Stromal cell of bone marrow (primary cell): ENCODE data around the gene ADAMTS17.
"Not testable (repeated sequence)": the region's sequence is repeated elsewhere in the genome, so short reads cannot be mapped to it uniquely, and the experiment has no call there.

Source experiments
- DNase-seq: peaks from one replicate; pipeline ENCODE4 v3.0.0-alpha.2; 2012; ENCODE audit warnings: low read depth

Gene ADAMTS17

DNA sequence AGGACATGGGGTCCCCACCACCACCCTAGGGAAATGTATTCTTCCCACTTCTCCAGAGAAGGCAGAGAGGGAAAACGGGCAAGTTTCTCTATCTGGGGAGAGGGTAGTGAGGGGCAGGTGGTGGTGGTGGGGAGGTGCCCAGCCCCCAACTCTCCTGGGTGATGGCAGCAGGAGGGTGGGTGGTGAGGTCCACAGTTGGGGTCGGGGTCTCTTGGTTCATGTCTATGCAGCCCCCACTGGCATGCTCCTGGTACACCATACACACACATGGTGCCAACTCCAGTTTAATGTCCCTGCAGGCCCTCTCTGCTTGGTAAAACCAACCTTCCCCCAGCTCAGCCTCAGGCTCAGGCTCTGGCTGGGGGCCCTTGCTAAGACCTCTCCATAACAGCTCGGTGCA lies 354.1 kb downstream of the ADAMTS17 start:
- no peak for DNase-seq

DNA sequence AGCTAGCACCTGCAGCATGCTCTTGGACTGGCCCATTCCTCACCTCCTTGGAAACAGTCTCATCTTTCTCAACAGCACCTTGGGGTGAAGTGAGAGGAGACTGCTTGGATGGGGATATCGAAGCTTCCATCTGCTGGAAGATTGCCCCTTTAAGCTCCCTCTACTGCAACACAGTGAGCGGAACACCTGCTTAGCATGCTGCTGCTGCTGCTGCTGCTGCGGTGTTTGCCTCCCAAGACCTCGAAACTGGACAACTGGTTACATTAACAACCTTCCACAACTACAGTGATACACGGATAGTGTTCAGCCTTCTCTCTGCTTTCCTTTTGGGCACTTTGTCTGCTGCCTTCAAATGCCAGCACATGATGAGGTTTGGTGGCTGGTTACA lies 354.7 kb downstream of the ADAMTS17 start:
- no peak for DNase-seq

DNA sequence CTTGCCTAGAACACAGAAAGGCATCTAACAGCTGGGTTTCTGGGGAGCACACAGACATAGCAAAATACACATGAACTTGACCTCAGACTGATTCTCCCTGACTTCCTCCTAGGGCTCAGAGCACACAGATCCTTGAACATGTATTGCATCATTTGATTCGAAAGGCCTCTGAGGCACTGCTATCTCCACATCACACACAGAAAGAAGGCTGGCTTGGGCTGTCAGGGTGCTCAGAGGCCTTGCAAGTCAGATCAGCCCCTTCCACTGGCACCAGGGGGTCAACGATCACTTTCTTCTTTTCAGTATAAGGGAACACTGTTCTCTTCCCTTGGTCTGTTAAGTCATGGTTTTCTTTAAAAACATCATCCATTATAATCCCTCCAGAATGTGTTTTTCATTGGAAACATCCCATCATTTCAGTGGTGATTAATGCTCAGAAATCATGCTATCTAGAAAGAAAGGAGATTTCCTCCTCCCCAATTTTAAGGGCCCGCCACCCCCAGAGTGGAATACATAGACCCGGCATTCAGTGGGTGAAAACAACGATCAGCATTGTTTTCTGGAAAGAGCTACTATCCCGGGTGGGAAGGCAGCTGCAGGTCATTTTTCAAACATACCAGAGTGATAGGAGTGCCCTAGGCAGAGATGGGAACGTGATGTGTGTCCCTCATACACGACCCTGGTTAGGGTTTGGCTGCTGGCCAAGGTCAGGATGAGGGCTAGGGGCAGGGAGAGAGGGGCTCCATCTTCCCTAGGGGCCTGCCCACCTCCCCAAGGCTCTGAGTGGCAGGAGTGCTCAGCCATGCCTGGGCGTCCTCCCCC lies 355.3 kb downstream of the ADAMTS17 start:
- no peak for DNase-seq

DNA sequence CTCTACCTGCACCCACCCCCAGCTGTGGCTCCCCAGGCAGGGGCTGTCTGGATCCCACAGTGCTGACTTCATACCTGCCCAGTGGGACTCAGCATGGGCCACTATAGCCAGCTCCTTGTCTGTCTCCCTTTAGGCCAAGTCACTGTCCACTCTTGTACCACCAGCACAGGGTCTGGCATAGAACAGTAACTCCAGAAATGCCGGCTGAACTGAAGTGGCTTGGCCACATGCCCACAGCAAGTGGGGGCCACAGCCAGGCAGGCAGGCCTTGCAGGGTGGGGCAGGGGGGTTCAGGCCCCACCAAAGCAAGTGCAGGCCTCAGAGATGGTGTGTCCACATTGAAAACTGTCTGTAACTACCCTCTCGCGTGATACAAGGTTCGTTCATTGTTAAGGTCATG lies 355.9 kb downstream of the ADAMTS17 start:
- no peak for DNase-seq

DNA sequence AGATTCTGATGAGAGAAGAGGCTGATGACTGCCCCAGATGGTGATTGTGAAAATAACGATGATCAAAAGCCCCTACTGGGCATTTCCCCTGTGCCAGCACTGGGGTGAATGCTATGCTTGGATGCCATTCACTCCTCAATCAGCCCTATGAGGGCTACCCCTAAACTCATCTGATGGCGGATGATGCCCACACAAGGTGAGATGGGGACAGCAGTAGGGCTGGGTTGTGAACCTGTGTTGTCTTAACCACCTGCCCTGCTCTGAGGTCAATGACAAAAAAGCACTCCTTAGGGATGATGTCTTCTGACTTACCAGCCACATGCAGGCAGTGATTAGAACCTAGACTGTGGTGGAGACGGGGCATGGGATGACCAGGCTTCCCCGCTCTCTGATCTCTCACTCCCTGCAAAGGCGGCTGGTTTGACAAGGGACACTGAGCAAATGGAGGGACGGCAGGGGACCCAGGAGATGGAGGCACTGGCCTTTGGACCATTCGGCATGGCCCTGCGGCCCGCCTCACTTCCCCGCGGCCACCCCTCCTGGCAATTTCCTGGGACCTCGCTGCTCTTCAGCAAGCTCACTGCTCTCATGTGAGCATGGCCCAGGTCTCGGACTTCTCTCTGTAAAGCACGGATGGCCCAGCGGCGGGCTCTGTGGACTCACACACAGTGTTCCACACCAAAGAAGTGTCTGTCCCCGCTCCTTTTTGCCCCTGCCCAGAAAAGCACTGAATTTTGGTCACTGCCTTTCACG lies 357.1 kb downstream of the ADAMTS17 start:
- DNase-seq: no peak

DNA sequence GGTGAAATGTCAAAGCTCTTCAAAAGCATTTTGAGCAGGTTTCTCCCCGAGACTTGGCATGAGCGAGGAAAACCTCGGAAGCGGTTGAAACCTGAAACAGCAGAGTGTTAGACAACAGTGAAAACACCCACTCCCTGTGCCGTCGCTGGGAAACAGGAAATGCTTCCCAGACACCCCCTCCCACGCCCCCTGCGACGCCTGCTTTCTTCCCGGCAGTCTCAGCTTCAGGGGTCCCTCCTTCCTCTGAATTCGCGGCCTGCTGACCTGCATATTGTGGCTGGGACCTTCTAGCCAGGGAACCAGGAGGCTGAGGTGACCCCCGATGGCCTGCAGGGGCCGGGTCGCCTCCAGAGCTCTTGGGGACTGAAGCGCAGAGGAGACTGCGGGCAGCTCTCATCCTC lies 357.9 kb downstream of the ADAMTS17 start:
- no peak for DNase-seq

DNA sequence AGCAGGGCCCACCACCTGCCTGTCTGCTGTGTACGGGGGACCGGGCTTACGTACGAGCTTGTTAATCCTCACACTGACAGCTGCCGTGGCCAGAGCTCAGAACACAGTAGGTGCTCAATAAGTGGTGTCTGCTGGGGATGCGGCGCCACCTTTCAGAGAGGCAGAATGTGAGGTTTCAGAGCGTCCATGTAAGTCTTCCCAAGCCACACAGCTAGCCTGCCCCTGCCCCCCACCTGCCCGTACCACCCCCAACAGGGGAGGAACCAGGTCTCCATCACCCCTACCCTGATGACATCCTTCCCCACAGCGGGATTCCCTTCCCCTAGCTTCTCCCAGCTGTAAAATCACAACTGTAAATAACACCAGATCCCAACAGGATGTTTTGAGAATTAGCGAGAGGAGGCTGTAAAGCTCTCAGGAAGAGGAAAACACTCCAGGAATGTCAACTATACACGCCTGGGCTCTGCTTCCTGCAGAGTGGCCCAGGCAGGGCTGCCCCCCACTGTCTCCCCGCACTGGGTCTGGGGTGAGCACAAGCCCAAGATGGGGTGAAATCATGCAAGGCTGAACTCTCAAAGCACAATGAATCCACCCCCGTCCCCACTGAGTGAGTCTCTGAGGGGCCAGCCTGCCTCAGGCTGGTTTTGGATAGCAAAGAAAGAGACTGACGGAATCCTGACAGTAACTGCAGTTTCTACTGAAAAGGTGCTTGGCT lies 358.4 kb downstream of the ADAMTS17 start:
- DNase-seq: no peak

DNA sequence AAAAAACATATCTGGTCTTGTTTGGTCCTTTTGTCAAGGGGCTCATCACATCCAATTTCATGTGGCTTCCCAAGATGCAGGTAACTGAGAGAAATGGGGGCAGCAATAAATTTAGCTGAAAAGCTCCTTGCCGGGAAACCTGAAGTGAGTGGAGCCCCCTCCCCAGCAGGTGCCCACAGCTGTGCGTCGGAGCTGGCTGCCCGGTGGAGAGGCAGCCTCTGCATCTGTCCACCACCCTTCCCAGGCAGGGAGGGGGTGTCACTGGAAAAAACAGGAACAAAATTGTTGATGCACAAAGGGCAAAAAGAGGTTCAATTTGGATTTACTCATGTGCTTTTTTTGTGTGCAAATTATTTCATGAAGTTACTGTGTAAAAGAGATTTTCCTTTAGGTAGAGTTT lies 359.1 kb downstream of the ADAMTS17 start:
- no peak for DNase-seq

DNA sequence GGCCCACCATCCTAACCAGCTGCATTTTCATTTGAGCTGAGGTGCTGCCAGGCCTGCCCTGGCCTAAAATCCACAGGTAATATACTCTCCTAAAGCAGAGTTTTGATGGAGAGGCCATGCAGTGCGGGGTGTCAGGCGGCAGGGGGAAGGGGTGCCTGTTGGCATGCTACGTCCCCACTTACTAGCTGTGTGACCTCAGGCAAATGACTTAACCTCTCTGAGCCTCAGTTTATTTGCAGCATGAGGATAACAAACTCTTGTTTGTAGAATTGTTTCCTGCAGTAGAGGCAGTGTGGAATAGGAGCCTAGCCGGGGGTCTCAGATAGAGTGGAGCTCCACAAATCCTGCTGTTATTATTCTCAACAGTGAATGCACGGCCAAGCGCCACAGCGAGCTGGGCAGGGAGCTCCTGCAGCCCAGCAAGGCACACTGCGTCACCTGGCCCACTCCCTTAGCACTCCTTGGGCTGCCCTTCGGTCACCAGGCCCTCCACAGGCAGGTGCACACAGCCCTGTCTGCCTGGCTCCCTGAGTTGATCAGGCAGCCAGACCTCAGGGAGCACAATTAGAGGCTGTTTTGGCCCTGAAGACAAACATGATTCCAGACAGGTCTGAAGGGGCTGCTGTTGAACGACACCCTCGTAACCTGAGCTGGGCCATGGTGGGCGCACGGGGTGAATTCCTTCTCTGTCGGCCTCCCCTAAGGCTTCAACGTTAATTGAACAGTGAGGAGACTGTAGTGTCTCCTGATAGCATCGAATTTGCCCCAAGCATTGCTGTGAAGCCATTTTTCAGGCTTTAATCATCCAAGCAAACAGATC lies 359.7 kb downstream of the ADAMTS17 start:
- no peak for DNase-seq

DNA sequence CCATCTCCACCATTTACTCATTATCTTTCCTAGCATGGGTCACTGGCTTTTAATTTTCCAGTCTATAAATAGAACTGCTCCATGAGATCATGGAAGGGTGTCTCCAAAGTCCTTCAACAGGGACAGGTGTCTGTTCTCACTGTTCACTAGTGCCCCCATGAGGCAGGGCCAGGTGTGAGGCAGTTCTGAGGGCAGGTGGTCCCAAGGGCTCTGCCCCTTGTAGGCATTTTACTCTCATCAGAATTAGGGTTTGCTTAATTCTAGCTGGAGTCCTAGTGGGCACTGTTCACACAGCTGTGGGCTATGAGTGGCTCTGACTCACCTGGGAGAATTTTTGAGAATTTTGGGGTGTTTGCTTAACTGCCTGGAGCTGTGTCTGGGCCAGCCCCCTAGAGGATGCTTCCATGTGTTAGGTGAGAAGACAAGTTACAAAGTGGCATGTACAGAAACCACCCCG lies 360.6 kb downstream of the ADAMTS17 start:
- no peak for DNase-seq

DNA sequence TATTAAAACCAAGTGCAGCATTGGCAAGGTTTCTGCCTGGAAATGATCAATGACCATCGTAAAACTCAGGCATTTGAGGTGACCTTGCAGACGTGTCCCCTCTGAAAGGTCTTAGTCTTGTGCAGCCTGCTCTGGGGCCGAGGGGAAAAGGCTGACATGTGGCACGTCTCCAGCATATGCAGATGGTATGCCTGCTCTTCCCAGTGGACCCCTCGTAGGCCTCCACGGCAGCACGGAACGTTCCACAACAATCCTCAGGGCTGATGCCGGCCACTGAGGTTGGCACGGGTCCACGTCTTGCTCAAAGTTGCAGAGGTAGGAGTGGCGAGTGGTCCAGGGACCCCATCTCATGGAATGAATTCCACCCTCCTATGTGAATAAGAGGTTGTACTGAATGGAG lies 361.0 kb downstream of the ADAMTS17 start:
- DNase-seq: no peak

DNA sequence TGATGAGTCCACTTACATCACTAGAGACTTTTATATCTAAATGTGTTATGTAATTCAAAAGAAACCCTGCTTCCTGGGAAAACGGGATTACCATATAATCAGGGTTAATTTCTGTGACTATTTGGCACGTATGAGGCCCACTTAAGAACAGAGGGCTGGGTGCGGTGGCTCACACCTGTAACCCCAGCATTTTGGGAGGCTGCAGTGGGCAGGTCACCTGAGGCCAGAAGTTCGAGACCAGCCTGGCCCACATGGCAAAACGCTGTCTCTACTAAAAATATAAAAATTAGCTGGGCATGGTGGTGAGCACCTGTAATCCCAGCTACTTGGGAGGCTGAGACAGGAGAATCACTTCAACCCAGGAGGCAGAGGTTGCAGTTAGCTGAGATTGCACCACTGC lies 361.9 kb downstream of the ADAMTS17 start:
- DNase-seq: not testable (repeated sequence)

DNA sequence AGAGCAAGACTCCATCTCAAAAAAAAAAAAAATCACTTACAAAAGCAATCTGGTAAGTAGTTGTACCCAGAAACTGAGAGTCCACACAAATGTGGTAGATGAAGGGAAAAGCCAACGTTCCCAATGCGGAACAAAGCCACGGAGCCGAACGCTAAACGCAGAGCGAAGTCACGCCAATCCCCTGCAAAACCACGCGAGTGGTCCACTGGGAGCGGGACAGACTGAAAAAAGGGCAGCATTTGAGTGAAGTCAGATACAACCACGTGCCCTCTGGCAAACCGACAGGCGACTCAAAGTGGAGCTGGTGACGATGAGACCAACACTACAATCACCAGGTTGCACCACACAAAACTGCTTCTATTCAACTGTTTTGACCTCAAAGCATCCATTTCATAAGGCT lies 362.4 kb downstream of the ADAMTS17 start:
- DNase-seq: no peak

DNA sequence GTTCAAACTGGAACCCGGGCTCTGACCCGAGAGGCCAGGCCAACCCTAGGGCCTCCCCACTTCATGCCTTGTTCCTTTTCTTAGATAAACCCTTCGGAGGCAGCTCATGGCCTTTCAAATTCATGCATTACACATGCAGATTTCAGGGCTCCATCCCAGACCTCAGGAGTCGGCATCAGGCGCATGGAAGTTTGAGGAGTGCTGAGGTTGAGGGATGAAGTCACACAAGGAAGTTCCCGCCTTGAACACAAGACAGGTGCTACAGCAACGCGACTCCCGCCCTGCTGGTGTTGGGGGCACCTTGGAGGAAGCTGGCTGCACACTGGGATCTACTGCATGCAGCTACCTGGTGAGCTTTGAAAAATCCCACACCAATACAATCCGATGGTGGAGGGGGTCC lies 363.3 kb downstream of the ADAMTS17 start:
- no peak for DNase-seq

DNA sequence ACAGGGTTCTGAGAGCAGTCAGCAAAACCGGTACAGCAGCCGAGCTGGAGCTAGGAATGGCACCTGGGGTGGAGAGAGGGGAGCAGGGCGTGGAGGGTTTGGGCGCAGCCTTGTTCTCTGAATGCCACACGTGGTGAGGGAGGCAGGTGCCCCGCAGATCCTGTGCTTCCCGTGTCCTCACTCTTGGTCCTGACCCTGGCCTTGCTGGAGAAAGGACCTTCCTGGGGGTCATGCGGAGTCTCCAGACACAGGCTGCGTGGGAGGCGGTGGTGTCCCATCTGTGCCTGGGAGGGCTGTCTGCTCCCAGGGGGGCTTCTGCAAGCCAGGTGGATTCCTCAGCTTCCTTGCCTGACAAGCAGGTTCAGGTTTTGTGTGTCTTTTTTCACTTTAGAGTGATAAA lies 363.8 kb downstream of the ADAMTS17 start:
- no peak for DNase-seq

DNA sequence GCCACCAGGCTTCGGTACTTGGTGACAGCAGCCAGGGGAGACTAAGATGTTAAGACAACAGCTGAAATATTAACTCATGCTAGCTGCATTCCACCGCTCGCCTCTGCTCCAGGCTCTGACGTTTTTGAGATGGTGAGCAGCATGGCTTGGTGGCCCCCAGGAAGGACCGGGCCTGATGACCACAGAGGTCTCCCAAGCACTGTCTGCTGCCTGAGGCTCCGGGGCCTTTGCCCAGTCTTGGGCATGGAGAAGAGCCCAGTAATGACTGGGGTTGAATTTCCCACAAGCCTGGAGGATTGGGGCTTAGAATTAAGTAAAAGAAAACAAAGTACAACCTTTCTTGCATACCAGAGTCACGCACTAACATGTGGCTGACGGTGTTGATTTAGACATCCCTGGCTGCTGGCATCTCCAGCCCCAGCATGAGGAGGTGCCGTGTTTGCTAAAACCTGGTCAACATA lies 364.9 kb downstream of the ADAMTS17 start:
- peak; percentile 70 for DNase-seq

DNA sequence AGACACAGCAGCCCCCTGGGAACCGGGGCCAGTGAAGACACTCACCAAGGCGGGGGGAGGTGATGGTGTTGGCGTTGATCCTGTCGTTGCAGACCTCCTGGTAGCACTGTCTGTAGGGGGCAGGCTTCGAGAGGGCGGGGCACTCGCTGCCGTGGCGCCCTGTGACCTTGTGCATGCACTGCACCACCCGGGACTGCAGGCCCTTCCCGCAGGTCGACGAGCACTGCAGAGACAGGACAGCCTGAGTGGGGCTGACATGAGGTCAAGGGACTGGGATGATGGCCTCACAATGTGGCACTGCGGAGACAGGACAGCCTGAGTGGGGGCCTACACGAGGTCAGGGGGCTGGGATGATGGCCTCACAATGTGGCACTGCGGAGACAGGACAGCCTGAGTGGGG lies 365.8 kb downstream of the ADAMTS17 start:
- no peak for DNase-seq

DNA sequence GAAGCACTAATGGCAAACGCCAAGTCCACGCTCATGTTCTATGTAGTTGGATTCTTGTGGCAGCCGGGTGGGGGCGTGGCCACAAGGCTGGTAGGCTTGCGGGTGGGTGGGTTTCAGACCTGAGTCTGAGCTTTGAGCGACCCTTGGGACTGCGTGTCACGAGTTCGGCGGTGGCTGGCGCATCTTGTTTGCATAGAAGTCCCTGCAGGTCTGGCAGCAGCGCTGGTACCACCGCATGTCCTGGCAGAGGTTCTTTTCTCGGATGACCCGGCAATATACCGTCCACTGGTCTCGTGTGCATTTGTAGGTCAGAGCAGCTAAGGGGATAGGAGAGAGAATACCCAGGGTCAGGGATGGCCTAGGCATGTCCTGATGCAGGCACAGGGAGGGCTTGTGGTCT lies 367.5 kb downstream of the ADAMTS17 start:
- DNase-seq: no peak

DNA sequence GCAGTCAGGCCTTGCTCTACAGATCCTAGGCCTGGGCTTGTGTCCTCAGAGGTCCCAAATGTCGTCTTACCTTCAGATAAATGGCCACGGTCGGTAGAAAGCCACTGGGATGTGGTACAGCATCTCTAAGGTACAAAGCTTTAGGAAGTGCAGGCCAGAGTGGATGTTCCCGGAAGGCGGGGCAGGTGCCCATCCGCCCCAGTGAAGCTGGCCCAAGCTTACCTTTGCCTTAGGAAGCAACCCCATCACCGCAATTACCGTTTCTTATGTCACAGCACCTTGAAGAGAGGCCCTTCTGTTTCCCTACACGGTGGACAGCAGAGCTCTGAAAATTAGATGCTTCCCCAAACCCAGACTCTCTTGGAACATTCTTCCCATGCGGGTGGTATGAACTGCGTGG lies 368.4 kb downstream of the ADAMTS17 start:
- DNase-seq: no peak

DNA sequence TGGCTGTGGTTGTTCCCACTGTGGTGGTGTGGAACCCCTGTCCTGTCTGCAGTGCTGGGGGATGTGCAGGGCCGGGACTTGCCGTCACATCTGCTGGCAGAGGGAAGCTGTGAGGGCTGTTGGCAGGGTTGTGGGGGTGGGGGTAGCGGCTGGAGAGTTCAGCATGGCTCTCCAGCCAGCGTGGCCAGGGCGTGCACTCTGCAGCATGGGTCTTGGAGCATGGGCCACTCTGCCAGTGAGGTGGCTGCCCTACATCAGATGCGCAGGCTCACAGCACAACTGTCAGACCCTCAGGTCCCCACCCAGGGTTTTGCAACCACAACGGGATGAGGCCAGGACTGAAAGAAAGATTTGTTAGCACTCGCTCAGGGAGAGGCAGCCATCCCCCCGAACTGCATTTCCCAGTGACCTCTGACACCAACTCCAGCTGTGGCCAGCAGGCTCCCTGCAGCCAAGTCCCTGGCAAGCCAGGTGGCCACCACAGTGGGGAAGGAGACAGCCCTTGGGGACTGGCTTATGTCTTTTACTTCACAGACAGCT lies 370.8 kb downstream of the ADAMTS17 start:
- no peak for DNase-seq

DNA sequence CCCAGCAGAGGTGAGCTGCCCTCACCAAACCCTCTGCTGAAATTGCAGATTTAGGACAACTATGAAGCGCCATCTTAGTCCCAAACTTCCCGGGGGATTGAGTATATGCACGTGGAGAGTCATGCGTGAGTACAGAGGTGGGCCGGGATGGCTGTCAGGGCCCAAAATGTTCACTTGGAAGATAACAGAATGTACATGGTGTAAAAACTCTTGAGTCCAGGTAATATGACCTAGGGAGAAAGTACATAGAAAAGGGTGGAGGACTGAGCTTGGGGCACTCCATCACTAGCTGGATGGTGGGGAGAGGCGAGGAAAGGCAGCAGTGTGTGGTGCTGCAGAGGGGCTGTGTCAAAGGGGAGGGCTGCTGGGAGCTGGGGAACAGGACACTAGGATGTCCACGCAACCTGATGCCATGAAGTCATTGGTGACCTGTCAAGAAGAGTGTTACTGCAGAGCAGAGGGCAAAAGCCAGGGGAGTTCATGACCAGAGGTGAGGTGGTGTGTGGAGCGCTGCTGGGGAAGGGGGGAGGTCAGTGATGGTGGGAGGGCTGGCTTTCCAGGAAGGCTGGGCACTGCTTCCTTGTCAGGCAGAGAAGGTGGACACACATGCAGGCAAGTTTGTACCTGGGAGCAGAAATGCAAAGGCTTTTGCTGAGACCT lies 372.4 kb downstream of the ADAMTS17 start:
- no peak for DNase-seq
